Thyroid gland (tissue), 4 donors: Measurements from ENCODE around the gene SSUH2. TPM values are rescaled to one million over a fixed set of nuclear protein-coding genes. Genes with fewer than 3 reads are reported as not detected.
A peak's percentile ranks its signal among the peaks of the same experiment; 100 is the strongest.

Experiments
- DNase-seq, 2 donors: peaks; one replicate each; pipeline ENCODE4 v3.0.0-alpha.2; 2019
- H3K27ac ChIP-seq, 3 donors: fragments of 200-600 bp; sonication (generic); 1 replicate in 2 of 3; 2 replicates in 1 of 3; pipeline ENCODE4 v1.5.1; 2016 to 2019; ENCODE audit warnings: mild to moderate bottlenecking in 1 of 3, moderate library complexity in 1 of 3
- H3K27me3 ChIP-seq: fragments of 200-600 bp; sonication (generic); one replicate; pipeline ENCODE4 v1.5.1; 2019
- H3K36me3 ChIP-seq, 2 donors: fragments of 200-600 bp; sonication (generic); one replicate each; pipeline ENCODE4 v1.5.1; 2016 to 2019
- H3K4me1 ChIP-seq, 2 donors: fragments of 200-600 bp; sonication (generic); one replicate each; pipeline ENCODE4 v1.5.1; 2017 to 2019
- H3K4me3 ChIP-seq, 3 donors: fragments of 200-600 bp; sonication (generic); replicated peaks in 1 of 3; 1 replicate in 2 of 3; 2 replicates in 1 of 3; pipeline ENCODE4 v1.5.1; 2016; ENCODE audit warnings: mild to moderate bottlenecking in 1 of 3
- H3K9me3 ChIP-seq: fragments of 200-600 bp; sonication (generic); one replicate; pipeline ENCODE4 v1.5.1; 2017
- CTCF ChIP-seq, 6 experiments: fragments of 200-600 bp in 3 of 6; fragments of 450-650 bp in 3 of 6; sonication (generic) in 3 of 6; IDR thresholded peaks; one replicate each; pipeline ENCODE4 v1.5.1; 2016 to 2019; ENCODE audit warnings: antibody characterized with exemption in 6 of 6, mild to moderate bottlenecking in 2 of 6, inconsistent platforms in 1 of 6, moderate library complexity in 1 of 6
- POLR2A ChIP-seq, 2 donors: fragments of 450-650 bp; IDR thresholded peaks; one replicate each; pipeline ENCODE4 v1.6.1; 2017; ENCODE audit warnings: antibody characterized with exemption in 2 of 2, mild to moderate bottlenecking in 2 of 2, moderate library complexity in 1 of 2
- WGBS, 2 donors: methylation state at CpG; one replicate each; pipeline ENCODE4 v1.1.5; 2017; 5-methylcytosine and 5-hydroxymethylcytosine counted together
- intact Hi-C: fragments of 100-400 bp; cut with DNase I; formaldehyde crosslinking; loops from one replicate; pipeline ENCODE4 v1.15.1; 2023
- total RNA-seq, 4 donors: library from RNA; depleted of rRNA; stranded (reverse); fragments of >200 nt; gene quantifications; one replicate each; pipeline ENCODE4 v1.2.3, GENCODE V29; 2016

The SSUH2 gene
- total RNA-seq, 4 donors from 2014 or later = 0.11 to 1.0 (median 0.42) TPM; not detected in 1

GRCh38 chr3:8608041-8608790 is 36.4 kb downstream of the SSUH2 start:
- no peak for DNase-seq
- WGBS, 2 donors = 92 to 95% methylated on average over 16 of the region's 16 CpGs
- intact Hi-C loops = loop anchor here (5.0 kb wide), 1 partner anchor 166 kb away; no protein-coding TSS in a partner anchor
- TF ChIP-seq POLR2A (IDR thresholded peaks at IDR 0.05) = no peak
- no peak for TF ChIP-seq CTCF (IDR thresholded peaks at IDR 0.05)
- no peaks in the 10 kb centered on the region for H3K4me1 ChIP-seq
- no peaks in the 10 kb centered on the region for H3K9me3 ChIP-seq
- H3K27me3 ChIP-seq = no peaks in the 10 kb centered on the region
- H3K27ac ChIP-seq = no peak overlapping the region
- H3K36me3 ChIP-seq = no peaks in the 10 kb centered on the region
- no peak overlapping the region for H3K4me3 ChIP-seq

GRCh38 chr3:8607234-8608040 is 37.2 kb downstream of the SSUH2 start:
- DNase-seq = peak; percentile 30 to 37
- no peaks in the 10 kb centered on the region for H3K27me3 ChIP-seq
- no peak for TF ChIP-seq POLR2A (IDR thresholded peaks at IDR 0.05)
- peak in 3 of 6 experiments; percentile 30 to 46 (median 38) for TF ChIP-seq CTCF (IDR thresholded peaks at IDR 0.05)
- H3K9me3 ChIP-seq = no peaks in the 10 kb centered on the region
- intact Hi-C loops = loop anchor here (5.0 kb wide), 1 partner anchor 165 kb away; no protein-coding TSS in a partner anchor
- WGBS, 2 donors = 64 to 66% methylated on average over 6 of the region's 7 CpGs
- H3K4me1 ChIP-seq = no peaks in the 10 kb centered on the region
- H3K4me3 ChIP-seq = no peak overlapping the region
- H3K27ac ChIP-seq = no peak overlapping the region
- no peaks in the 10 kb centered on the region for H3K36me3 ChIP-seq

- DNase-seq = no peak
- H3K4me3 ChIP-seq = no peak overlapping the region
- intact Hi-C loops = loop anchor here (5.0 kb wide), 1 partner anchor 164 kb away; no protein-coding TSS in a partner anchor
- no peaks in the 10 kb centered on the region for H3K36me3 ChIP-seq
- H3K27me3 ChIP-seq = no peaks in the 10 kb centered on the region
- TF ChIP-seq POLR2A (IDR thresholded peaks at IDR 0.05) (no peak), CTCF (IDR thresholded peaks at IDR 0.05) (no peak)
- 67 to 70% methylated on average over 7 of the region's 7 CpGs for WGBS, 2 donors
- no peaks in the 10 kb centered on the region for H3K9me3 ChIP-seq
- no peaks in the 10 kb centered on the region for H3K4me1 ChIP-seq
- H3K27ac ChIP-seq = no peak overlapping the region
Observed at GRCh38 chr3:8606701-8607231, 37.8 kb downstream of the SSUH2 start.

GRCh38 chr3:8604988-8605387 is 39.6 kb downstream of the SSUH2 start:
- TF ChIP-seq CTCF (IDR thresholded peaks at IDR 0.05) = no peak
- no peak for TF ChIP-seq POLR2A (IDR thresholded peaks at IDR 0.05)
- Histone ChIP-seq H3K36me3 (no peaks in the 10 kb centered on the region), H3K9me3 (no peaks in the 10 kb centered on the region), H3K4me3 (no peak overlapping the region), H3K27me3 (no peaks in the 10 kb centered on the region), H3K27ac (no peak overlapping the region), H3K4me1 (no peaks in the 10 kb centered on the region)
- no peak for DNase-seq
- WGBS, 2 donors = 90 to 94% methylated on average over 3 of the region's 3 CpGs
- intact Hi-C loops = loop anchor here (5.0 kb wide), 1 partner anchor 163 kb away; no protein-coding TSS in a partner anchor
